ENCODE measurements around the gene PLEKHH1. TPM values are rescaled to one million over a fixed set of nuclear protein-coding genes. Genes with fewer than 3 reads are reported as not detected.

The PLEKHH1 gene
- total RNA-seq, 1 experiment from 2014 or later: 27.6 TPM

GRCh38 chr14:67562025-67562775 lies 29.1 kb downstream of the PLEKHH1 start:
- ChIA-PET POLR2A (no interaction called here), RAD21 (ENCODE audit: low non-redundant PET in 1 of 2, low total read pairs in 2 of 2, uncharacterized antibody in 2 of 2, unreplicated experiment in 2 of 2) (no interaction called here), CTCF (interaction anchor here (1.8 kb wide), 1 partner anchor 9 kb away, joined by 6 read pairs; no protein-coding TSS in a partner anchor)
- Histone ChIP-seq H4K20me1 (ENCODE audit: insufficient read depth) (no peaks in the 10 kb centered on the region), H3K36me3 (ENCODE audit: control insufficient read depth in 1 of 2, insufficient read depth in 2 of 2, low read length in 2 of 2) (no peaks in the 10 kb centered on the region), H3K9me2 (ENCODE audit: insufficient read depth) (no peaks in the 10 kb centered on the region), H3K27ac (ENCODE audit: low read depth, low read length) (no peak overlapping the region), H2AFZ (ENCODE audit: low read depth, low read length, poor library complexity, severe bottlenecking) (no peak overlapping the region), H3K27me3 (ENCODE audit: insufficient read depth, low read length) (no peaks in the 10 kb centered on the region), H3K4me1 (ENCODE audit: control insufficient read depth in 1 of 2, insufficient read depth in 2 of 2, low read length in 2 of 2) (peaks cover 2 to 10% of the 10 kb centered on the region in 2 experiments; a peak in 2 of 4 replicates), H3K79me2 (ENCODE audit: insufficient read depth, low read length) (no peaks in the 10 kb centered on the region), H3K4me2 (ENCODE audit: low read length) (no peak overlapping the region), H3K9ac (ENCODE audit: low read length) (no peak overlapping the region), H3K9me3 (ENCODE audit: control insufficient read depth in 1 of 2, insufficient read depth in 1 of 2, low read depth in 1 of 2, low read length in 2 of 2) (no peaks in the 10 kb centered on the region), H3K4me3 (replicated peaks in 1 of 2; ENCODE audit: low read depth in 1 of 2, low read length in 2 of 2) (no peak overlapping the region)
- intact Hi-C loops (cut with micrococcal nuclease): no loop called here
- BruUV-seq (replicated peaks): no TSS peak
- DNase-seq (ENCODE audit: low read depth, low spot score) (no peak), ATAC-seq (no peak)
- TF ChIP-seq TCF7L2 (IDR thresholded peaks at IDR 0.05; ENCODE audit: borderline replicate concordance, extremely low read depth, insufficient read depth, insufficient read length) (no peak), CBX3 (IDR thresholded peaks at IDR 0.05; ENCODE audit: low read depth) (no peak), MAX (IDR thresholded peaks at IDR 0.05) (no peak), CEBPB (IDR thresholded peaks at IDR 0.05; ENCODE audit: low read depth) (no peak), SP1 (IDR thresholded peaks at IDR 0.05; ENCODE audit: low read depth) (no peak), CTCF (IDR thresholded peaks at IDR 0.05 in 2 of 3, conservative IDR thresholded peaks at IDR 0.05 in 1 of 3; ENCODE audit: borderline replicate concordance in 1 of 3, insufficient read depth in 1 of 3, low read depth in 2 of 3, low read length in 2 of 3) (no peak), SIN3A (IDR thresholded peaks at IDR 0.05; ENCODE audit: low read depth) (no peak), ELF1 (IDR thresholded peaks at IDR 0.05; ENCODE audit: borderline replicate concordance, low read depth) (no peak), ZFX (IDR thresholded peaks at IDR 0.05) (no peak), FOSL1 (IDR thresholded peaks at IDR 0.05; ENCODE audit: low read depth) (no peak), RAD21 (IDR thresholded peaks at IDR 0.05; ENCODE audit: low read depth) (no peak), SRF (IDR thresholded peaks at IDR 0.05; ENCODE audit: low read depth) (no peak), EZH2 (IDR thresholded peaks at IDR 0.05) (no peak), YY1 (IDR thresholded peaks at IDR 0.05; ENCODE audit: extremely low read depth, insufficient replicate concordance, low read depth, low read length) (no peak)
- TF ChIP-seq, protein P1, sequence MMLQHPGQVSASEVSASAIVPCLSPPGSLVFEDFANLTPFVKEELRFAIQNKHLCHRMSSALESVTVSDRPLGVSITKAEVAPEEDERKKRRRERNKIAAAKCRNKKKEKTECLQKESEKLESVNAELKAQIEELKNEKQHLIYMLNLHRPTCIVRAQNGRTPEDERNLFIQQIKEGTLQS (IDR thresholded peaks at IDR 0.05): no peak
